AG04450 (cell line): Measurements from ENCODE around the gene BEAN1. TPM values are rescaled to one million over a fixed set of nuclear protein-coding genes. Genes with fewer than 3 reads are reported as not detected.

Experiments
- CTCF ChIA-PET: fragments of 300-600, 350-600 bp; formaldehyde crosslinking; extraction: SDS; loops from one replicate; lab custom pipeline; 2022; ENCODE audit warnings: antibody characterized with exemption, inconsistent platforms; lab: Charles Lee
- POLR2A ChIA-PET: fragments of 350-600 bp; formaldehyde crosslinking; extraction: SDS; loops from one replicate; lab custom pipeline; 2021; ENCODE audit warnings: antibody characterized with exemption, inconsistent platforms; lab: Yijun Ruan, JAX
- DNase-seq: peaks from one replicate; pipeline ENCODE4 v3.0.0-alpha.2; 2011; ENCODE audit warnings: low read depth, low spot score
- H3K27ac ChIP-seq: one replicate; pipeline ENCODE4 v1.5.1; 2012; ENCODE audit warnings: low read depth, low read length, control low read depth
- H3K27me3 ChIP-seq: one replicate; pipeline ENCODE4 v1.6.0; 2012; ENCODE audit warnings: low read length; ENCODE audit not compliant: control insufficient read depth, insufficient read depth
- H3K4me3 ChIP-seq: 2 replicates; pipeline ENCODE4 v1.5.1; 2011; ENCODE audit warnings: mild to moderate bottlenecking, low read depth, low read length, control low read depth
- H3K9me3 ChIP-seq: 2 replicates; pipeline ENCODE4 v1.5.1; 2012; ENCODE audit warnings: low read length; ENCODE audit not compliant: control insufficient read depth, insufficient read depth
- CTCF ChIP-seq: IDR thresholded peaks from 2 replicates; pipeline ENCODE4 v1.5.1; 2011; ENCODE audit warnings: low read depth, low read length, control low read depth, inconsistent platforms
- polyA plus RNA-seq: library from polyadenylated mRNA; depleted of rRNA; stranded (reverse); fragments of >200 nt; gene quantifications from 2 replicates; pipeline ENCODE4 v1.2.3, GENCODE V29; 2011

BEAN1 gene
- polyA plus RNA-seq, 1 experiment = not detected

GRCh38 chr16:66488505-66488904, 61.4 kb downstream of the BEAN1 start:
- no peak overlapping the region for H3K4me3 ChIP-seq
- no peaks in the 10 kb centered on the region for H3K9me3 ChIP-seq
- H3K27me3 ChIP-seq = no peaks in the 10 kb centered on the region
- no peak for DNase-seq
- ChIA-PET CTCF (interaction anchor here (0.7 kb wide), 1 partner anchor 9 kb away, joined by 3 read pairs; no protein-coding TSS in a partner anchor), POLR2A (no interaction called here)
- H3K27ac ChIP-seq = no peak overlapping the region
- no peak for TF ChIP-seq CTCF

GRCh38 chr16:66489385-66489784, 62.3 kb downstream of the BEAN1 start:
- H3K27ac ChIP-seq = no peak overlapping the region
- no peaks in the 10 kb centered on the region for H3K27me3 ChIP-seq
- POLR2A ChIA-PET = no interaction called here
- H3K4me3 ChIP-seq = no peak overlapping the region
- DNase-seq = no peak
- CTCF ChIA-PET = no interaction called here
- H3K9me3 ChIP-seq = no peaks in the 10 kb centered on the region
- TF ChIP-seq CTCF = no peak

GRCh38 chr16:66489818-66490217, 62.7 kb downstream of the BEAN1 start:
- DNase-seq = no peak

GRCh38 chr16:66490774-66491715, 64.0 kb downstream of the BEAN1 start:
- no peak for TF ChIP-seq CTCF
- CTCF ChIA-PET = interaction anchor here (0.8 to 1.1 kb wide), 2 partner anchors 35 to 85 kb away, joined by 3 to 4 read pairs; no protein-coding TSS in a partner anchor
- no peaks in the 10 kb centered on the region for H3K9me3 ChIP-seq

More at GRCh38 chr16:66489818-66490217, 62.7 kb downstream of the BEAN1 start:
- no peak overlapping the region for H3K4me3 ChIP-seq
- CTCF ChIA-PET = interaction anchor here (1.1 kb wide), 1 partner anchor 36 kb away, joined by 3 read pairs; no protein-coding TSS in a partner anchor
- TF ChIP-seq CTCF = no peak
- H3K9me3 ChIP-seq = no peaks in the 10 kb centered on the region
- POLR2A ChIA-PET = no interaction called here
- no peak overlapping the region for H3K27ac ChIP-seq
- no peaks in the 10 kb centered on the region for H3K27me3 ChIP-seq

GRCh38 chr16:66491716-66492064, 64.6 kb downstream of the BEAN1 start:
- ChIA-PET POLR2A (no interaction called here), CTCF (interaction anchor here (0.8 kb wide), 1 partner anchor 86 kb away, joined by 4 read pairs; no protein-coding TSS in a partner anchor)
- TF ChIP-seq CTCF = no peak

More at GRCh38 chr16:66490774-66491715, 64.0 kb downstream of the BEAN1 start:
- no peaks in the 10 kb centered on the region for H3K27me3 ChIP-seq
- H3K4me3 ChIP-seq = no peak overlapping the region
- no peak for DNase-seq
- H3K27ac ChIP-seq = no peak overlapping the region
- POLR2A ChIA-PET = no interaction called here

More at GRCh38 chr16:66491716-66492064, 64.6 kb downstream of the BEAN1 start:
- Histone ChIP-seq H3K4me3 (no peak overlapping the region), H3K27ac (no peak overlapping the region), H3K27me3 (no peaks in the 10 kb centered on the region), H3K9me3 (no peaks in the 10 kb centered on the region)
- no peak for DNase-seq
